Stomach smooth muscle (tissue), 2 donors: ENCODE data around the gene GPR146.

Experiments used
- H3K27ac ChIP-seq: one replicate; pipeline ENCODE4 v1.7.0; 2013; ENCODE audit warnings: mild to moderate bottlenecking, low read length, inconsistent platforms
- H3K27me3 ChIP-seq, 2 donors: one replicate each; pipeline ENCODE4 v1.7.0; 2013; ENCODE audit warnings: low read length in 2 of 2; ENCODE audit not compliant: insufficient read depth in 2 of 2, control insufficient read depth in 1 of 2
- H3K36me3 ChIP-seq, 2 donors: one replicate each; pipeline ENCODE4 v1.7.0; 2013; ENCODE audit warnings: low read length in 2 of 2; ENCODE audit not compliant: control insufficient read depth in 2 of 2, insufficient read depth in 2 of 2
- H3K4me1 ChIP-seq: one replicate; pipeline ENCODE4 v1.7.0; 2013; ENCODE audit warnings: low read length; ENCODE audit not compliant: control insufficient read depth, insufficient read depth
- H3K4me3 ChIP-seq, 2 donors: one replicate each; pipeline ENCODE4 v1.7.0; 2013; ENCODE audit warnings: low read length in 2 of 2
- H3K9ac ChIP-seq, 2 donors: one replicate each; pipeline ENCODE4 v1.7.0; 2013; ENCODE audit warnings: low read length in 2 of 2, mild to moderate bottlenecking in 1 of 2
- H3K9me3 ChIP-seq, 2 donors: one replicate each; pipeline ENCODE4 v1.7.0; 2013; ENCODE audit warnings: low read length in 2 of 2; ENCODE audit not compliant: control insufficient read depth in 2 of 2
- donor health status: healthy.
- donor health status: Pancreatic carcinoma.

GPR146 gene

GRCh38 chr7:1100386-1100785 lies 56.0 kb downstream of the GPR146 start:
- peaks cover 15% of the 10 kb centered on the region for H3K4me1 ChIP-seq

GRCh38 chr7:1100834-1101562 lies 56.7 kb downstream of the GPR146 start:
- no peak overlapping the region for H3K27ac ChIP-seq
- H3K27me3 ChIP-seq: no peaks in the 10 kb centered on the region
- peaks cover 8% of the 10 kb centered on the region for H3K4me1 ChIP-seq
- peaks cover 0 to 2% of the 10 kb centered on the region in 2 donors for H3K36me3 ChIP-seq
- no peaks in the 10 kb centered on the region for H3K9me3 ChIP-seq
- no peak overlapping the region for H3K9ac ChIP-seq
- H3K4me3 ChIP-seq: no peak overlapping the region

More at GRCh38 chr7:1100386-1100785, 56.0 kb downstream of the GPR146 start:
- Histone ChIP-seq H3K36me3 (peaks cover 0 to 2% of the 10 kb centered on the region in 2 donors), H3K9me3 (no peaks in the 10 kb centered on the region), H3K9ac (no peak overlapping the region), H3K27me3 (no peaks in the 10 kb centered on the region), H3K4me3 (no peak overlapping the region), H3K27ac (no peak overlapping the region)

- H3K36me3 ChIP-seq: peaks cover 0 to 2% of the 10 kb centered on the region in 2 donors
- H3K4me1 ChIP-seq: peaks cover 2% of the 10 kb centered on the region
- no peak overlapping the region for H3K27ac ChIP-seq
- no peaks in the 10 kb centered on the region for H3K9me3 ChIP-seq
- no peaks in the 10 kb centered on the region for H3K27me3 ChIP-seq
- H3K4me3 ChIP-seq: no peak overlapping the region
- no peak overlapping the region for H3K9ac ChIP-seq
These were observed 57.5 kb downstream of the GPR146 start for GRCh38 chr7:1101563-1102431.

- peaks cover 0 to 2% of the 10 kb centered on the region in 2 donors for H3K36me3 ChIP-seq
- H3K9me3 ChIP-seq: no peaks in the 10 kb centered on the region
- no peaks in the 10 kb centered on the region for H3K27me3 ChIP-seq
- H3K27ac ChIP-seq: no peak overlapping the region
- H3K4me1 ChIP-seq: no peaks in the 10 kb centered on the region
- H3K4me3 ChIP-seq: no peak overlapping the region
- H3K9ac ChIP-seq: no peak overlapping the region
These were observed 58.9 kb downstream of the GPR146 start for GRCh38 chr7:1103009-1103788.

GRCh38 chr7:1103789-1104515 lies 59.6 kb downstream of the GPR146 start:
- H3K9me3 ChIP-seq: no peaks in the 10 kb centered on the region
- H3K27me3 ChIP-seq: no peaks in the 10 kb centered on the region
- no peak overlapping the region for H3K27ac ChIP-seq
- no peak overlapping the region for H3K4me3 ChIP-seq
- H3K4me1 ChIP-seq: no peaks in the 10 kb centered on the region
- H3K36me3 ChIP-seq: no peaks in the 10 kb centered on the region
- no peak overlapping the region for H3K9ac ChIP-seq

- no peaks in the 10 kb centered on the region for H3K27me3 ChIP-seq
- H3K4me1 ChIP-seq: no peaks in the 10 kb centered on the region
- H3K36me3 ChIP-seq: no peaks in the 10 kb centered on the region
- no peaks in the 10 kb centered on the region for H3K9me3 ChIP-seq
- no peak overlapping the region for H3K4me3 ChIP-seq
- H3K9ac ChIP-seq: no peak overlapping the region
- H3K27ac ChIP-seq: no peak overlapping the region
These were observed 60.3 kb downstream of the GPR146 start for GRCh38 chr7:1104516-1105179.

GRCh38 chr7:1105189-1105588 lies 60.8 kb downstream of the GPR146 start:
- Histone ChIP-seq H3K9me3 (no peaks in the 10 kb centered on the region), H3K9ac (no peak overlapping the region), H3K27me3 (no peaks in the 10 kb centered on the region), H3K4me3 (no peak overlapping the region), H3K4me1 (no peaks in the 10 kb centered on the region), H3K36me3 (no peaks in the 10 kb centered on the region), H3K27ac (no peak overlapping the region)

GRCh38 chr7:1106063-1106792 lies 61.9 kb downstream of the GPR146 start:
- Histone ChIP-seq H3K27me3 (no peaks in the 10 kb centered on the region), H3K27ac (no peak overlapping the region), H3K9me3 (no peaks in the 10 kb centered on the region), H3K9ac (no peak overlapping the region), H3K4me3 (no peak overlapping the region), H3K36me3 (no peaks in the 10 kb centered on the region), H3K4me1 (no peaks in the 10 kb centered on the region)

- no peaks in the 10 kb centered on the region for H3K36me3 ChIP-seq
- no peak overlapping the region for H3K9ac ChIP-seq
- H3K4me1 ChIP-seq: no peaks in the 10 kb centered on the region
- no peak overlapping the region for H3K4me3 ChIP-seq
- H3K9me3 ChIP-seq: no peaks in the 10 kb centered on the region
- no peak overlapping the region for H3K27ac ChIP-seq
- no peaks in the 10 kb centered on the region for H3K27me3 ChIP-seq
These were observed 62.6 kb downstream of the GPR146 start for GRCh38 chr7:1106793-1107421.
